Stimulated activated naive CD8-positive, alpha-beta T cell treated with anti-CD3 and anti-CD28 coated beads, Interleukin-15, Interleukin-2, amounts not matched to agents 100 ng/mL and 50 ng/mL, for 24 hours (primary cell): ENCODE results near the gene UPF3A.
A peak's percentile ranks its signal among the peaks of the same experiment; 100 is the strongest.
"Not testable (repeated sequence)": the region's sequence is repeated elsewhere in the genome, so short reads cannot be mapped to it uniquely, and the experiment has no call there.

Experiments
- H3K27ac Mint-ChIP-seq: one replicate; pipeline ENCODE4 v1.8.0; 2021; ENCODE audit warnings: mild to moderate bottlenecking, mixed read lengths
- H3K27me3 Mint-ChIP-seq: one replicate; pipeline ENCODE4 v1.8.0; 2021; ENCODE audit warnings: mixed read lengths
- H3K36me3 Mint-ChIP-seq: one replicate; pipeline ENCODE4 v1.8.0; 2021; ENCODE audit warnings: low read depth, mixed read lengths
- H3K4me1 Mint-ChIP-seq: one replicate; pipeline ENCODE4 v1.8.0; 2021; ENCODE audit warnings: low read depth, mixed read lengths
- H3K4me3 Mint-ChIP-seq: one replicate; pipeline ENCODE4 v1.8.0; 2021; ENCODE audit warnings: mild to moderate bottlenecking, mixed read lengths
- H3K9me3 Mint-ChIP-seq: one replicate; pipeline ENCODE4 v1.8.0; 2021; ENCODE audit warnings: mixed read lengths

UPF3A gene

DNA sequence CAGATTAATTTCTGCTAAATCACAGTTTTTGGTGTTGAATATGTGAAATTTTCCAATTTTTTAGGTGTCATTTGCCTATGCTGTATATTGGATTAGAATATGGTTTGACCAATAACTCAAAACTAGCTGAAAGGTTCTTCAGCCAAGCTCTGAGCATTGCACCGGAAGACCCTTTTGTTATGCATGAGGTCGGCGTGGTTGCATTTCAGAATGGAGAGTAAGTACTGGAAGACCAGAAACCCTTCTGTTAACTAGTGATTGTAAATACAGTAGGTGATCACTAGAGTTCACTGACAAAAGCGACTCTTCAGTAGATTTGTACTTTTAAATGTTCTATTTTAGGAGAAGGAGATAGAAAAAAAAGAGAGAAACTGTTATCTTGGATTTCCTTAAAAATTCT lies 24.4 kb upstream of the UPF3A start:
- no peak overlapping the region for H3K27ac Mint-ChIP-seq
- H3K36me3 Mint-ChIP-seq, result peaks cover 77% of the 10 kb centered on the region
- peaks cover 24% of the 10 kb centered on the region for H3K4me1 Mint-ChIP-seq
- H3K9me3 Mint-ChIP-seq, result no peaks in the 10 kb centered on the region
- no peaks in the 10 kb centered on the region for H3K27me3 Mint-ChIP-seq
- H3K4me3 Mint-ChIP-seq, result no peak overlapping the region

DNA sequence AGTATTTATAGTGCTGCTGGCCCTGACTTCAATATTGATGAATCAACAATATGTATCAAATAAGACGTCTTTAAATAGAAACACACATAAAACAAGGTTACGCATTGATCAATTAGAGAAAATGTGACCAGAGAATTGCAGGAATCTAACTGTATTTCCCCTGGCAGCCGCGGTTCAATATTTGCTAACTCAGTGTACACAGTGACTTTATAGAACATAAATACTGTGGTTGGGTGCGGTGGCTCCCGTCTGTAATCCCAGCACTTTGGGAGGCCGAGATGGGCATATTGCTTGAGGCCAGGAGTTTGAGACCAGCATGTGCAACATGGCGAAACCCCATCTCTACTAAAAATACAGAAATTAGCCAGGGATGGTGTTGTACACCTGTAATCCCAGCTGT lies 22.8 kb upstream of the UPF3A start:
- Mint-ChIP-seq H3K9me3 (no peaks in the 10 kb centered on the region), H3K27me3 (no peaks in the 10 kb centered on the region), H3K27ac (no peak overlapping the region), H3K4me1 (peaks cover 39% of the 10 kb centered on the region), H3K36me3 (peaks cover 86% of the 10 kb centered on the region), H3K4me3 (no peak overlapping the region)

DNA sequence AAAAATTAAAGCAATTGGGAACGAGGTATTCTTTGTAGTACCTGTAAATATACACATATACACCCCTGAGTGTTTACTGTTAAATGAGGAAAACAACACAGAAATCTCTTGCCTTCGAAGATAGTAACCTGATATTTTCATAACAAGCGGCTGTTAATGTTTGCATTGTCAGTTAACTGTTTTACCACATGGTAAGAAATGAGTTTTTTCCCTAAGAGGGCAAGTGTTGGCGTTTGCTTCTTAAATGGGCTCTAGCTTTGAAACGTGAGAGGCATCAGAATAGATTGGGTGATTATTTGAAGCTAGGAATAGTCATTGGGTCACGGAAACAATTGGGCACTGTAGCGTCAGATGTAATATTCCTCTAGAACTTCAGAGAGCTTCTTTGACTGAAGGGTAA lies 22.0 kb upstream of the UPF3A start:
- no peak overlapping the region for H3K27ac Mint-ChIP-seq
- no peak overlapping the region for H3K4me3 Mint-ChIP-seq
- H3K9me3 Mint-ChIP-seq, result no peaks in the 10 kb centered on the region
- H3K27me3 Mint-ChIP-seq, result no peaks in the 10 kb centered on the region
- H3K4me1 Mint-ChIP-seq, result peaks cover 42% of the 10 kb centered on the region
- H3K36me3 Mint-ChIP-seq, result peaks cover 81% of the 10 kb centered on the region

GRCh38 chr13:114259974-114260373 lies 21.4 kb upstream of the UPF3A start:
- no peaks in the 10 kb centered on the region for H3K27me3 Mint-ChIP-seq
- no peak overlapping the region for H3K4me3 Mint-ChIP-seq
- H3K4me1 Mint-ChIP-seq, result peaks cover 45% of the 10 kb centered on the region
- H3K27ac Mint-ChIP-seq, result peak overlapping the region; percentile 31
- H3K9me3 Mint-ChIP-seq, result no peaks in the 10 kb centered on the region
- H3K36me3 Mint-ChIP-seq, result peaks cover 78% of the 10 kb centered on the region

GRCh38 chr13:114260814-114261213 lies 20.6 kb upstream of the UPF3A start:
- no peaks in the 10 kb centered on the region for H3K9me3 Mint-ChIP-seq
- peaks cover 46% of the 10 kb centered on the region for H3K4me1 Mint-ChIP-seq
- H3K27ac Mint-ChIP-seq, result no peak overlapping the region
- no peak overlapping the region for H3K4me3 Mint-ChIP-seq
- peaks cover 78% of the 10 kb centered on the region for H3K36me3 Mint-ChIP-seq
- no peaks in the 10 kb centered on the region for H3K27me3 Mint-ChIP-seq

DNA sequence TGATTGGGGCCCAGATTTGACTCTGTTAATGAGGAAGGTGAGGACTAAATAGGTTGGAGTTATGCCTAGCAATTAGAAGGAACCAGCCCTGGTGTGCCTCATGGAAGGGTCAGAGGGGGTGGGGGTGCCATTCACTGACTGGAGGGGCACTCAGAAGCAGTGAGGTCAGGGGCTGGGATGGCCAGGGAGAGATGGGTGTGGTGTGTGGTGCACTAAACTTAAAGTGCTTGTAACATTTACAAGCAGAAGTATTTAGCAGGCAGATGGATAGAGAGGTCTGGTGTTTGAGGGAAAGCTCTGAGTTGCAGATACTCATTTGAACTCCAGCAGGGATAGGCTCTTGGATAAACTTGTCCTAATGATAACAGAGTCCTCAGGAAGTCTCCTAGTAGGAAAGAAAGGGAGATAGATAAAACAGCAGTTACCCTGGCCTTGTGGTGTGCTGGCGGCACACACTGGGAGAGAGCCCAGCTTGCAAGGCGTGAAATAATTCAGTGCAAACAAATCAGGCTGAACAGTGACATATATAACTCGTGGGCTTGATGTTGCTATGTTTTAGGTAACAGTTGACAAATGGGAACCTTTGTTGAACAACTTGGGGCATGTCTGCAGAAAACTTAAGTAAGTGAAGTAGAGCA lies 20.0 kb upstream of the UPF3A start:
- Mint-ChIP-seq H3K36me3 (peaks cover 78% of the 10 kb centered on the region), H3K27me3 (no peaks in the 10 kb centered on the region), H3K4me3 (no peak overlapping the region), H3K27ac (no peak overlapping the region), H3K9me3 (no peaks in the 10 kb centered on the region), H3K4me1 (peaks cover 46% of the 10 kb centered on the region)

DNA sequence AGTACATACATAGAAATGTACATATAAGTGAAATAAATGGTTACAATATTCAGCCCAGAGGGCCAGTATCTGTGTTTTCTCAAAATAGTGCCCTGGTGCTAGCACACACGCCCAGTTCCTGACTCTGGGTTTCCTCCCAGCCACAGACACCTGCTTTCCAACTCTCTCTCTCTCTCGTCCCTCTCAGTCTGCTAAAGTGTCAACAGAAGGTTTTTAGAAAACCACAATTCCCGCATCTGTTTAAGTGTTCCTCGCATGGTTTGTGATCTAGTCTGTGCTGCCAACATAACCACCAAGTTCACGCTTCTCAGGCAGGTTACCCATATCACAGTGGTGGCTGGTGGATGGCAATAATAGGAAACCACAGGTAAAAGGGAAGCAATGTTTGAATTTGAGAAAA lies 17.8 kb upstream of the UPF3A start:
- peaks cover 57% of the 10 kb centered on the region for H3K4me1 Mint-ChIP-seq
- peak overlapping the region; percentile 2 for H3K27ac Mint-ChIP-seq
- peaks cover 80% of the 10 kb centered on the region for H3K36me3 Mint-ChIP-seq
- H3K27me3 Mint-ChIP-seq, result no peaks in the 10 kb centered on the region
- no peak overlapping the region for H3K4me3 Mint-ChIP-seq
- H3K9me3 Mint-ChIP-seq, result no peaks in the 10 kb centered on the region

DNA sequence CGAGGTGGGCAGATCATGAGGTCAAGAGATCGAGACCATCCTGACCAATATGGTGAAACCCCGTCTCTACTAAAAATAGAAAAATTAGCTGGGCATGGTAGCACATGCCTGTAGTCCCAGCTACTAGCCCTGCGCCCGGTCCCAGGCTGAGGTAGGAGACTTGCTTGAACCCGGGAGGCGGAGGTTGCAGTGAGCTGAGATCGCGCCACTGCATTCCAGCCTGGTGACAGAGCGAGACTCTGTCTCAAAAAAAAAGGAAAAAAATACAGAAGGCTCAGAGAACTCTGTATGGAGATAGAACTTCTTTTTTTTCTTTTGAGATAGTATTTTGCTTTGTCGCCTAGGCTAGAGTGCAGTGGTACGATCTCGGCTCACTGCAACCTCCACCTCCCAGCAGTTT lies 17.1 kb upstream of the UPF3A start:
- not testable (repeated sequence) for H3K27ac Mint-ChIP-seq, H3K9me3 Mint-ChIP-seq, H3K4me3 Mint-ChIP-seq, H3K27me3 Mint-ChIP-seq
- Mint-ChIP-seq H3K36me3 (peaks cover 84% of the 10 kb centered on the region), H3K4me1 (peaks cover 64% of the 10 kb centered on the region)

- H3K27me3 Mint-ChIP-seq, result no peaks in the 10 kb centered on the region
These were observed 16.4 kb upstream of the UPF3A start for GRCh38 chr13:114264886-114265611.

DNA sequence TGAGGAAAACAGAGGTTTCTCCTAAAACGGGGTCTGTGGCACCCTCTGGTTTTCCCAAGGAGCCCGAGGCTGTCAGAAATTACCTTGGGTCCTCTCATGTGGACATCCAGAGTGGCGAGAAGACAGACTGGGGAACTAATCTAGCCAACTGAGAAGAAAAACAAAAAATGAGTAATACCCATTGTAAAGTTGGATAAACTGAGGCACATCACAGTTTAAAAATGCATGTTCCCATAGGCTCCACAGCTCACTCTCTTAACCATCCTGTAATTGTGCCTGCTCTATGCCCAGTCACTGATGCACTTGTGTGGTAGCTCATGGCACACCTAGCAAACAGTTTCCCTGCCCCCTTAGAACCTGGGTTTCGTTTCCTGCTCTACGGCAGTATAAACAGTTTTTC lies 15.2 kb upstream of the UPF3A start:
- Mint-ChIP-seq H3K4me3 (no peak overlapping the region), H3K27ac (no peak overlapping the region), H3K9me3 (no peaks in the 10 kb centered on the region), H3K36me3 (peaks cover 77% of the 10 kb centered on the region), H3K27me3 (no peaks in the 10 kb centered on the region), H3K4me1 (peaks cover 49% of the 10 kb centered on the region)

More at GRCh38 chr13:114264886-114265611, 16.4 kb upstream of the UPF3A start:
- Mint-ChIP-seq H3K36me3 (peaks cover 80% of the 10 kb centered on the region), H3K27ac (no peak overlapping the region), H3K4me1 (peaks cover 61% of the 10 kb centered on the region), H3K4me3 (no peak overlapping the region), H3K9me3 (no peaks in the 10 kb centered on the region)

DNA sequence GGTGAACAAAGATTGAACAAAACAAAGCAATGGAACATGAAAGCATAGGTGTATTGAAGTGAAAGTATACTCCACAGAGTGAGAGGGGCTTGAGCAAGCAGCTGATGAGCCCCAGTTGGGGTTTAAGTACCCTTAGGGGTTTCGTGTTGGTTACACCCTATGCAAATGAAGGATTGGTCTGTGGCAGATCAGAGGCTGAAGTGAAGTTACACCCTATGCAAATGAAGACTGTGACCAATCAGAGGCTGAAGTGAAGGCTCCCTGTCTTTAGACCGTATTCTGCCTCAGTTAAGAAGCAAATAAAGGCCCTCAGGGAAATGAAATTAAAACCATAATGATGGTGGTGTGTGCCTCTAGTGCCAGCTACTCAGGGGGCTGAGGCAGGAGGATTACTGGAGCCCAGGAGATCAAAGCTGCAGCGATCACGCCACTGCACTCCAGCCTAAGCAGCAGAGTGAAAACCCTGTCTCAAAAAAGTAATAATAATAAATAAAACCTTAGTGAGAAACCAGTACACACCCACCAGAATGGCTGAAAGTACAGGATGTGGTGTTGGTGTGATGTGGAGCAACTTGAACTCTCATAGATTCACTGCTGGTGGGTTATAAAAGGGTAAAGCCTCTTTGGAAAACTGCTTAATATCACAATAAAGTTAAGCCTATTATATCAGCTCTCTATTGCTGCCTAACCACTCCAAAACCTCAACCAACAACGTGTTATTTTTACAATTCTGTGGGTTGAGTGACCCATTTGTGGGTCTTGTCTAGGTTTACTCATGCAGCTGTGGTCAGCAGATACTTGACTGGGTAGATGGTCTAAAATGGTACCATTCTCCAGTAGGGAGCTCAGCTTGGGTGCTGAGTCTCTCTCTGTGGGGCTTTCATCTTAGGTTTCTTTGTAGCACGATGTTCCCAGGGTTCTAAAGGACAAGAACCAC lies 12.8 kb upstream of the UPF3A start:
- peaks cover 25% of the 10 kb centered on the region for H3K4me1 Mint-ChIP-seq
- H3K27ac Mint-ChIP-seq, result peak overlapping the region; percentile 71
- no peaks in the 10 kb centered on the region for H3K9me3 Mint-ChIP-seq
- H3K27me3 Mint-ChIP-seq, result no peaks in the 10 kb centered on the region
- peak overlapping the region; percentile 42 for H3K4me3 Mint-ChIP-seq
- peaks cover 76% of the 10 kb centered on the region for H3K36me3 Mint-ChIP-seq

DNA sequence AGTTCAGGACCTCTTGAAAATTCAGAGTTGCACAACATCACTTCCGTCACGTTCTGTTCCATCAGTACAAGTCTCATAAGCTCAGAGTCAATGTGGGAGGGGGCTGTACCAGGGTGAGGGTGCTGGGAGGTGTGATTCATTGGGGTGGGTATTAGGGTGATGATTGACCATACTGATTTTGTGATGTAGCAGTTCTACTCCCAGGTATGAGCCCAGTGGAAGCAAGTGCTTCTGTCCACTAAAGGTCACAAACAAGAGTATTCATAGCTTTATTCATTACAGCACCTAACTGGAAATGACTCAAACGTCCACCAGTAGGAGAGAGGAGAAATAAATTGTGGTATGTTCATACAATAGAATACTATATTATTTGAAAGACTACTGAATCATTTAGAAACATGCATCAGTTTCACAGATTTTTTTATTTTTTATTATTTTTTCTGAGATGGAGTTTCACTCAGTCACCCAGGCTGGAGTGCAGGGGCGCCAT lies 12.1 kb upstream of the UPF3A start:
- peak overlapping the region; percentile 71 for H3K27ac Mint-ChIP-seq
- H3K27me3 Mint-ChIP-seq, result no peaks in the 10 kb centered on the region
- peaks cover 23% of the 10 kb centered on the region for H3K4me1 Mint-ChIP-seq
- H3K36me3 Mint-ChIP-seq, result peaks cover 76% of the 10 kb centered on the region
- no peaks in the 10 kb centered on the region for H3K9me3 Mint-ChIP-seq
- no peak overlapping the region for H3K4me3 Mint-ChIP-seq

DNA sequence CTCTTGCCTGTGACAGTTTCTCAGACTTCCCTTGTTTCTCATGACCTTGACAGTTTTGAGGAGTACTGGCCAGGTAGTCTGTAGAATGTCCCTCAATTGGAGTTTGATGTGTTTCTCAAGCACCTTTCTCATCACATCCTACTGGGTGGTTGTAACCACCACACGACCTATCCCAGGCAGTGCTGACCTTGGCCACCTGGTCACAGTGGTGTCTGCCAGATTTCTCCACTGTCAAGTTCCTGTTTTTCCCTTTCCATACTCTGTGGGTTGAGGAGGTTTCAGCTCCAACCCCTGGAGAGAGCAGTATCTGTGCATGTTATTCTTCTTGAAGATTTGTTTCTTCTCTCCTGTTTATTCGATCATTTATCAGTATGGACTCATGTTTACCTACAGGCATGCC lies 8.4 kb upstream of the UPF3A start:
- Mint-ChIP-seq H3K4me1 (peaks cover 13% of the 10 kb centered on the region), H3K9me3 (no peaks in the 10 kb centered on the region), H3K36me3 (peaks cover 59% of the 10 kb centered on the region), H3K4me3 (no peak overlapping the region), H3K27me3 (no peaks in the 10 kb centered on the region), H3K27ac (no peak overlapping the region)

- H3K4me3 Mint-ChIP-seq, result no peak overlapping the region
- peaks cover 13% of the 10 kb centered on the region for H3K4me1 Mint-ChIP-seq
- H3K36me3 Mint-ChIP-seq, result peaks cover 60% of the 10 kb centered on the region
- no peak overlapping the region for H3K27ac Mint-ChIP-seq
- no peaks in the 10 kb centered on the region for H3K9me3 Mint-ChIP-seq
- no peaks in the 10 kb centered on the region for H3K27me3 Mint-ChIP-seq
These were observed 6.1 kb upstream of the UPF3A start for GRCh38 chr13:114275304-114275703.

DNA sequence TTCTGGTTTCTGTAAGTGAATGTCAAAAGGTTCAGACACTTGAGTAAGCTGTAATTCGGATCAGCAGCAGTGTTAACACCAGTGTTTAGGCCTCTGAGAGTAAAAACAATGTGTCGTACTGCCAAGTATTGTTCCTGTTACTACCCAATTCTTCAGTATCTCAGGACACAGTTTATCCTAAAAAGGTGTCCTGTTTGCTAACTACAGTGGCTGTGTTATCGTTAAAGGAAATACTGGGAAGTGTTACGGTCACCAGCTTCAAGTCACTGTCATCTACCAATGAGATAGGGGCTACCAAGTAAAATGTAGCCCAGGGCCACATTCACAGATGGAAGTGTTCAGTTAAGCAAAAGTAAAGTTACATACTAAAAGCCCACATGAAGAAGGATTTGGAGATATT lies 2.3 kb upstream of the UPF3A start:
- H3K36me3 Mint-ChIP-seq, result peaks cover 40% of the 10 kb centered on the region
- no peaks in the 10 kb centered on the region for H3K9me3 Mint-ChIP-seq
- no peak overlapping the region for H3K27ac Mint-ChIP-seq
- peaks cover 36% of the 10 kb centered on the region for H3K4me1 Mint-ChIP-seq
- no peaks in the 10 kb centered on the region for H3K27me3 Mint-ChIP-seq
- H3K4me3 Mint-ChIP-seq, result no peak overlapping the region
